ENCODE results near the gene HSPB2.

GRCh38 chr11:111939836-111940604 is 27.5 kb downstream of the HSPB2 start:
- no peak for TF ChIP-seq CTCF (IDR thresholded peaks at IDR 0.05)
- TF ChIP-seq POLR2A (IDR thresholded peaks at IDR 0.05), result no peak

Measured in lower leg skin (tissue), 3 donors.